Measurements from ENCODE around the gene RSAD2.

The RSAD2 gene

DNA sequence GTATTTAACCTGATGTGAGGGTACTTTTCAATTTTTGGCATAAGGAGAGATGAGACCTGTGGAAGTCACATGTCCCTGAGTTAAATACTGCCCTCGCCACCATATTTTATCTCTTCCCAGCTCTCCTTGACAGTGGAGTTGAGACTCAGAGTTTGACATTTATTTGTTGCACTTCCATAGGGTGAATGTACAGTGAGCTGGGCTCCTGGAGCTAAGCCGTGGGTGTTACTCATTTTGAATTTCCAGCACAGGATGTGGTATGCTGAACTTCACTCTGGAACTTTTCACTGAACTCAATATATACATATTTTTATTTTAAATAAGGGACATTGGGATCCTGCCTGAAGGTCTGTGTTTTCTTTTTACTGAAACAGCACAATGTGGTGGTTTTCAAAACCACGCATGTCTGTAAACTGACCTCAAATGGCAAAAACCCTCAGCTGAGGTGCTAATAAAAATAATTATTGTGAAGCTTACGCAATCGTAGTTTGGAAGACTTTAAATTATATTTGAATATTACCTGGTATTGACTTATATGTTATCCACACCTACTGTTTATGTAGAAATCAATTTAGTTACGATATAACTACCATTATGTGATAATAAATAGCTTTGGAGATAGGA, 51.7 kb downstream of the RSAD2 start:
- no peak overlapping the region for H3K4me3 ChIP-seq (ENCODE audit: low read length)
- TF ChIP-seq, protein P1, sequence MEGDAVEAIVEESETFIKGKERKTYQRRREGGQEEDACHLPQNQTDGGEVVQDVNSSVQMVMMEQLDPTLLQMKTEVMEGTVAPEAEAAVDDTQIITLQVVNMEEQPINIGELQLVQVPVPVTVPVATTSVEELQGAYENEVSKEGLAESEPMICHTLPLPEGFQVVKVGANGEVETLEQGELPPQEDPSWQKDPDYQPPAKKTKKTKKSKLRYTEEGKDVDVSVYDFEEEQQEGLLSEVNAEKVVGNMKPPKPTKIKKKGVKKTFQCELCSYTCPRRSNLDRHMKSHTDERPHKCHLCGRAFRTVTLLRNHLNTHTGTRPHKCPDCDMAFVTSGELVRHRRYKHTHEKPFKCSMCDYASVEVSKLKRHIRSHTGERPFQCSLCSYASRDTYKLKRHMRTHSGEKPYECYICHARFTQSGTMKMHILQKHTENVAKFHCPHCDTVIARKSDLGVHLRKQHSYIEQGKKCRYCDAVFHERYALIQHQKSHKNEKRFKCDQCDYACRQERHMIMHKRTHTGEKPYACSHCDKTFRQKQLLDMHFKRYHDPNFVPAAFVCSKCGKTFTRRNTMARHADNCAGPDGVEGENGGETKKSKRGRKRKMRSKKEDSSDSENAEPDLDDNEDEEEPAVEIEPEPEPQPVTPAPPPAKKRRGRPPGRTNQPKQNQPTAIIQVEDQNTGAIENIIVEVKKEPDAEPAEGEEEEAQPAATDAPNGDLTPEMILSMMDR (IDR thresholded peaks at IDR 0.05; ENCODE audit: insufficient read depth, low read depth, low read length, missing control alignments) = no peak
- DNase-seq (ENCODE audit: low read depth) = no peak

DNA sequence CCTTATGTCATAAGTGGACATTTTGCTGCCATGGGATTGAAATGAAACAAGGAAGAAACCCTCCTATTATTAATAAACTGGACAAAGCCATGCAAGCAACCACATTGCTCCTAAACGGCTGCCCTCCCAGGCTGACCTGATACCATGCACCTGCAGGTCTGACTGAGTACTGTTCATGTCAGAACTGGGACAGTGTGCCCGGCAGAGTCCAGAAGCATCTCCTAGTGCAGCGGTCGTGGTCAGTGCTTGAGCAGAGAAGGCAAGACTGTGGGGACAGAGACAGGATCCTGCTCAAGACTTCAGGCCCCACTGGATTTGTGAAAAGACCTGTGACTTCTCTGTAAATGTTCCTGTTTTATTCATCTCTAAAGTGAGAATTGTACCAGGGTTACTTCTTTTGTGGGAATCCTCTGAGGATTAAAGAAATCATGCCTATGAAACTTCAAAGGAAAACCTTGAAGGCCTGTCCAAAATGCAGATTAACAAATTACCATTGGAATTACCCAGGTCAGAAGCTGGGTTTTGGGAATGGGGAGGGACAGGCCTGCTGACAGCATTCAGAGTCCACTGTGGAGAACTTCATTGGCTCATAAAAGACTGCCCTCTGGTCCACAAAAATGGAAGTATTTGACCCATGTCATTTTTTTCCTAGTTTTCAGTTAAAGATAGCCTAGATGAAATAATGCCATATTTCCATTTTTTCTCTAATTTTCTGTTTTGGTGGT, 53.5 kb downstream of the RSAD2 start:
- no peak overlapping the region for H3K4me3 ChIP-seq (ENCODE audit: low read length)
- TF ChIP-seq, protein P1 (IDR thresholded peaks at IDR 0.05; ENCODE audit: insufficient read depth, low read depth, low read length, missing control alignments) = no peak
- DNase-seq (ENCODE audit: low read depth) = no peak

DNA sequence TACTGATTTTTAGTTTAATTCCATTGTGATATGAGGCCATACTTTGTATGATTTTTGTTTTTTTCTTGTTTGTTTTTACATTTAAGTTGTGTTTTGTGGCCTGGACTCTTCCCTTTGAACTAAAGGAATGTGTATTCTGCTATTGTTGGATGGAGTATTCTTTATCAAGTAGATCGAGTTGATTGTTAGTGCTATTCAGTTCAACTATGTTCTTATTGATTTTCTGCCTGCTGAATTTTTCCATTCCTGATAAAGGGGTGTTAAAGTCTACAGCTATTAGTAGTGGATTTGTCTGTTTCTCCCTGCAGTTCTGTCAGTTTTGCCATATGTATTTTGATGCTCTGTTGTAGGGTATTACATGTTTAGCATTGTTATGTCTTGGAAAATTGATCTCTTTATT, 54.2 kb downstream of the RSAD2 start:
- TF ChIP-seq, protein P1 (IDR thresholded peaks at IDR 0.05; ENCODE audit: insufficient read depth, low read depth, low read length, missing control alignments) = no peak

DNA sequence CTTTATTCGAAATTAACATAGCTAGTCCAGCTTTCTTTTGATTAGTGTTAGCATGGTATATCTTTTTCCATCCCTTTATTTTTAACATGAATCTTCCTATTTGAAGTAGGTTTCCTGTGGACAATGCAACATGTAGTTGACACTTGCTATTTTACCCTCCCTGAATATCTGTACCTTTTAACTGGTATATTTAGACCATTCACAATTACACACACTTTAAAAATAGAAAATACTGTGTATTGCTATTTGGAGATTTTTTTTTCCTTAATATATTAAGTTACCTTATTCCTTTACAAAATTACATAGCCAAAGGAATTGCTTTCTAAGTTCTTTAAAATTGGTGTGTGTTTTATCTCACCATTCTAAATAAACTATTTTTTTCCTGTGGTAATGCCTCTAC, 54.6 kb downstream of the RSAD2 start:
- DNase-seq (ENCODE audit: low read depth) = no peak
- TF ChIP-seq, protein P1 (IDR thresholded peaks at IDR 0.05; ENCODE audit: insufficient read depth, low read depth, low read length, missing control alignments) = no peak
- H3K4me3 ChIP-seq (ENCODE audit: low read length) = no peak overlapping the region

More for the DNA sequence above, 54.2 kb downstream of the RSAD2 start:
- DNase-seq (ENCODE audit: low read depth) = no peak
- H3K4me3 ChIP-seq (ENCODE audit: low read length) = no peak overlapping the region

DNA sequence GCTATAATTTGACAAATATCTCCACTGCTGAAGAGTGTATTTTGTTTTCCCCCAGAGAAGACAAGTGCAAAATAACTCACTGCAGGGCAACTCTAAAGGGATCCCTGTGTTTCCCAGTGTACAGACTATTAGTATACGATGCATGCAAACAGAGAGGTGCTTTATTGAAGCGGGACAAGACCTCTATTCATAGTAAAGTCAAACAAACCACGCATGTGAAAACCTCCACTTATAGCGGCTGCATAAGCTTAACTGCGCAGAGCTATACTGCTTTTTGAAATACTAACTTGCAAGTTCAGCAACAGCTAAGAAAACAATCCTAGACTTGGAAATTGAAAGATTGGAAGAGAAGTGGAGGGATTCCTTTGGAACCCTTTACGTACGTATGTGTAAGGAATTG, 55.3 kb downstream of the RSAD2 start:
- no peak for DNase-seq (ENCODE audit: low read depth)
- H3K4me3 ChIP-seq (ENCODE audit: low read length) = no peak overlapping the region
- TF ChIP-seq, protein P1 (IDR thresholded peaks at IDR 0.05; ENCODE audit: insufficient read depth, low read depth, low read length, missing control alignments) = no peak

DNA sequence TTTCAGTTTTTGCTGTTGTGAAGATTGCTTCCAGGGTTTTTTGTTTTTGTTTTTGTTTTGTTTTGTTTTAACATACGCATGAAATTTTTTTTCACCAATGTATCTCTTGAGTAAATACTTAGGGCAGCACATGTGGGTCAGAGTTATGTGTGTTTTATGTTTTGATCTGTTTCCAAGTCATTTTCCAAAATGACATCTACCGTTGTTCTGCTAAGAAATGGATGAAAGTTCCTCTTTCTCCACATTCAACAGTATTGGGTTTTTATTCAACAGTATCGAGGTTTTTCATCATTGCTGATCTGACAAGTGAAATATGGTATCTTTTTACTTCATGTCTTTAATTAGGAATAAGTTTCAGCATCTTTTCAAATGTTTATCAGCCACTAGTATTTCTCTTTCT, 56.3 kb downstream of the RSAD2 start:
- TF ChIP-seq, protein P1 (IDR thresholded peaks at IDR 0.05; ENCODE audit: insufficient read depth, low read depth, low read length, missing control alignments) = no peak
- H3K4me3 ChIP-seq (ENCODE audit: low read length) = no peak overlapping the region
- DNase-seq (ENCODE audit: low read depth) = no peak

DNA sequence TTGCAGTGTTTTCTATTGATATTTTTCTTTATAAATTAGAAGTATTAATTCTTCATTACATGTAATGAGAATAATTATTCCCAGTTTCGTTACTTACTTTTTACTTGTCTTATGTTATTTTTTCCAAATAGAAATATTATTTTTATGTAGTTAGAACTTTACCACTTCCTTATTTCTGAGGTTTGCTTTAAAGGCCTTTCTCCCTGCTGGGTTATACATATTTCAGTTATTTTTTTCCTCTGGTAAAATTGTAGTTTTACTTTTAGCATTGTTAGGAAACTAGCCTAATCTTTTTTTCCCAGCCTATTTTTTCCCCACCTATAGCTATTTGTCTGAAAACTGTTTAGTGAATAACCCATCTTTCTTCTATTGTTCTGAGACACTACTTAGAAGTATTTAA, 56.8 kb downstream of the RSAD2 start:
- DNase-seq (ENCODE audit: low read depth) = no peak
- TF ChIP-seq, protein P1 (IDR thresholded peaks at IDR 0.05; ENCODE audit: insufficient read depth, low read depth, low read length, missing control alignments) = no peak
- H3K4me3 ChIP-seq (ENCODE audit: low read length) = no peak overlapping the region
